GM19328 (cell line): ENCODE measurements around the gene ZNF550.
"Not testable (repeated sequence)": the region's sequence is repeated elsewhere in the genome, so short reads cannot be mapped to it uniquely, and the experiment has no call there.

Experiments
- ATAC-seq: cut with Tn5 transposase; IDR thresholded peaks from one replicate; pipeline ENCODE4 v1.9.1; 2021; ENCODE audit warnings: mild to moderate bottlenecking, moderate library complexity; ENCODE audit not compliant: unreplicated experiment

The ZNF550 gene

GRCh38 chr19:57537953-57538547, 21.6 kb downstream of the ZNF550 start:
- ATAC-seq = no peak

- peak; percentile 96 for ATAC-seq
Measured at GRCh38 chr19:57527136-57527881, 32.4 kb downstream of the ZNF550 start, which contains the start of gene ZNF549. Gene ZNF549 (plus strand): TSS chr19:57527356. CDS start chr19:57527574, 218 bp downstream.

- not testable (repeated sequence) for ATAC-seq
Measured at GRCh38 chr19:57518021-57518420, 41.6 kb downstream of the ZNF550 start.

- ATAC-seq = no peak
Measured at GRCh38 chr19:57515255-57515654, 44.4 kb downstream of the ZNF550 start.

- ATAC-seq = no peak
Measured at GRCh38 chr19:57512845-57513244, 46.8 kb downstream of the ZNF550 start.

GRCh38 chr19:57511484-57511883, 48.2 kb downstream of the ZNF550 start:
- ATAC-seq = no peak

- no peak for ATAC-seq
Measured at GRCh38 chr19:57506163-57506562, 53.5 kb downstream of the ZNF550 start.

GRCh38 chr19:57500400-57500799, 59.3 kb downstream of the ZNF550 start:
- not testable (repeated sequence) for ATAC-seq

GRCh38 chr19:57499680-57500395, 59.8 kb downstream of the ZNF550 start, which contains the start of gene ZNF773:
Gene ZNF773 (plus strand): TSS chr19:57499938. CDS start chr19:57500081, 143 bp downstream.
- peak; percentile 98 for ATAC-seq

- ATAC-seq = not testable (repeated sequence)
Measured at GRCh38 chr19:57499332-57499679, 60.4 kb downstream of the ZNF550 start.

- not testable (repeated sequence) for ATAC-seq
Measured at GRCh38 chr19:57488299-57488644, 71.4 kb downstream of the ZNF550 start.

GRCh38 chr19:57487477-57488298, 72.0 kb downstream of the ZNF550 start, which contains the start of gene ZNF419:
Gene ZNF419 (plus strand): TSS chr19:57487750. CDS start chr19:57487951, 201 bp downstream.
- peak; percentile 88 for ATAC-seq
